Esophagus squamous epithelium (tissue), 4 donors: ENCODE data around the gene SCGB2B2.

Experiments used
- POLR2A ChIP-seq, 4 donors: fragments of 450-650 bp; IDR thresholded peaks; one replicate each; pipeline ENCODE4 v1.6.1; 2017; ENCODE audit warnings: antibody characterized with exemption in 4 of 4, mild to moderate bottlenecking in 4 of 4, moderate library complexity in 3 of 4
- TF ChIP-seq, protein P1 (sequence below), 6 experiments: fragments of 450-650 bp in 4 of 6; fragments of 200-600 bp in 2 of 6; sonication (generic) in 2 of 6; IDR thresholded peaks; one replicate each; pipeline ENCODE4 v1.5.1; 2016 to 2019; ENCODE audit warnings: antibody characterized with exemption in 6 of 6, mild to moderate bottlenecking in 4 of 6, moderate library complexity in 4 of 6

- TF ChIP-seq, protein P1, sequence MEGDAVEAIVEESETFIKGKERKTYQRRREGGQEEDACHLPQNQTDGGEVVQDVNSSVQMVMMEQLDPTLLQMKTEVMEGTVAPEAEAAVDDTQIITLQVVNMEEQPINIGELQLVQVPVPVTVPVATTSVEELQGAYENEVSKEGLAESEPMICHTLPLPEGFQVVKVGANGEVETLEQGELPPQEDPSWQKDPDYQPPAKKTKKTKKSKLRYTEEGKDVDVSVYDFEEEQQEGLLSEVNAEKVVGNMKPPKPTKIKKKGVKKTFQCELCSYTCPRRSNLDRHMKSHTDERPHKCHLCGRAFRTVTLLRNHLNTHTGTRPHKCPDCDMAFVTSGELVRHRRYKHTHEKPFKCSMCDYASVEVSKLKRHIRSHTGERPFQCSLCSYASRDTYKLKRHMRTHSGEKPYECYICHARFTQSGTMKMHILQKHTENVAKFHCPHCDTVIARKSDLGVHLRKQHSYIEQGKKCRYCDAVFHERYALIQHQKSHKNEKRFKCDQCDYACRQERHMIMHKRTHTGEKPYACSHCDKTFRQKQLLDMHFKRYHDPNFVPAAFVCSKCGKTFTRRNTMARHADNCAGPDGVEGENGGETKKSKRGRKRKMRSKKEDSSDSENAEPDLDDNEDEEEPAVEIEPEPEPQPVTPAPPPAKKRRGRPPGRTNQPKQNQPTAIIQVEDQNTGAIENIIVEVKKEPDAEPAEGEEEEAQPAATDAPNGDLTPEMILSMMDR (IDR thresholded peaks at IDR 0.05), result no peak
- no peak for TF ChIP-seq POLR2A (IDR thresholded peaks at IDR 0.05)
Measured at GRCh38 chr19:34711890-34712289, 34.9 kb upstream of the SCGB2B2 start.
